ENCODE measurements around the gene TP73.

- TF ChIP-seq RARB (CRISPR knock-in tag; IDR thresholded peaks at IDR 0.05) (no peak), GLIS3 (CRISPR knock-in tag; IDR thresholded peaks at IDR 0.05) (no peak), ZFP30 (CRISPR knock-in tag; IDR thresholded peaks at IDR 0.05) (no peak), PATZ1 (CRISPR knock-in tag; IDR thresholded peaks at IDR 0.05; ENCODE audit: borderline replicate concordance) (no peak), ZC3H10 (CRISPR knock-in tag; IDR thresholded peaks at IDR 0.05) (no peak)
- TF ChIP-seq, protein P1, sequence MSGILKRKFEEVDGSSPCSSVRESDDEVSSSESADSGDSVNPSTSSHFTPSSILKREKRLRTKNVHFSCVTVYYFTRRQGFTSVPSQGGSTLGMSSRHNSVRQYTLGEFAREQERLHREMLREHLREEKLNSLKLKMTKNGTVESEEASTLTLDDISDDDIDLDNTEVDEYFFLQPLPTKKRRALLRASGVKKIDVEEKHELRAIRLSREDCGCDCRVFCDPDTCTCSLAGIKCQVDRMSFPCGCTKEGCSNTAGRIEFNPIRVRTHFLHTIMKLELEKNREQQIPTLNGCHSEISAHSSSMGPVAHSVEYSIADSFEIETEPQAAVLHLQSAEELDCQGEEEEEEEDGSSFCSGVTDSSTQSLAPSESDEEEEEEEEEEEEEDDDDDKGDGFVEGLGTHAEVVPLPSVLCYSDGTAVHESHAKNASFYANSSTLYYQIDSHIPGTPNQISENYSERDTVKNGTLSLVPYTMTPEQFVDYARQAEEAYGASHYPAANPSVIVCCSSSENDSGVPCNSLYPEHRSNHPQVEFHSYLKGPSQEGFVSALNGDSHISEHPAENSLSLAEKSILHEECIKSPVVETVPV (CRISPR knock-in tag; IDR thresholded peaks at IDR 0.05), result no peak
Measured at GRCh38 chr1:3692598-3692997, 40.3 kb downstream of the TP73 start.

Measured in SK-N-SH treated with all-trans-retinoic acid at 6 μM for 48 hours (cell line).